Memory B cell (primary cell): ENCODE results near the gene SYTL2.

Experiments
- ATAC-seq: fragments of 150-1000 bp; cut with Tn5 transposase; 2 replicates; pipeline ENCODE4 v1.10.0; 2021; ENCODE audit warnings: low read depth, mild to moderate bottlenecking, moderate library complexity
- DNase-seq, 2 donors: peaks; one replicate each; pipeline ENCODE4 v3.0.0; 2022; ENCODE audit warnings: low spot score in 2 of 2
- H3K27ac Mint-ChIP-seq: one replicate; pipeline ENCODE4 v1.8.0; 2022; ENCODE audit warnings: mild to moderate bottlenecking, moderate library complexity, mixed read lengths
- H3K27me3 Mint-ChIP-seq: one replicate; pipeline ENCODE4 v1.8.0; 2022; ENCODE audit warnings: mixed read lengths
- H3K36me3 Mint-ChIP-seq: one replicate; pipeline ENCODE4 v1.8.0; 2022; ENCODE audit warnings: mild to moderate bottlenecking, mixed read lengths
- H3K4me1 Mint-ChIP-seq: one replicate; pipeline ENCODE4 v1.8.0; 2022; ENCODE audit warnings: mixed read lengths
- H3K4me3 Mint-ChIP-seq: one replicate; pipeline ENCODE4 v1.8.0; 2022; ENCODE audit warnings: mild to moderate bottlenecking, moderate library complexity, mixed read lengths
- H3K9me3 Mint-ChIP-seq: one replicate; pipeline ENCODE4 v1.8.0; 2022; ENCODE audit warnings: mixed read lengths

SYTL2 gene

GRCh38 chr11:85709941-85710702 is 100.8 kb downstream of the SYTL2 start:
- DNase-seq (no peak), ATAC-seq (no peak)
- H3K9me3 Mint-ChIP-seq = no peaks in the 10 kb centered on the region
- no peak overlapping the region for H3K27ac Mint-ChIP-seq
- H3K4me3 Mint-ChIP-seq = no peak overlapping the region
- no peaks in the 10 kb centered on the region for H3K27me3 Mint-ChIP-seq
- no peaks in the 10 kb centered on the region for H3K4me1 Mint-ChIP-seq
- no peaks in the 10 kb centered on the region for H3K36me3 Mint-ChIP-seq

- Mint-ChIP-seq H3K4me1 (no peaks in the 10 kb centered on the region), H3K9me3 (peaks cover 2% of the 10 kb centered on the region), H3K27me3 (peaks cover 1% of the 10 kb centered on the region), H3K36me3 (no peaks in the 10 kb centered on the region), H3K27ac (no peak overlapping the region), H3K4me3 (no peak overlapping the region)
- DNase-seq (no peak), ATAC-seq (no peak)
These were observed 105.1 kb downstream of the SYTL2 start for GRCh38 chr11:85705800-85706199.

- Mint-ChIP-seq H3K4me3 (no peak overlapping the region), H3K4me1 (peaks cover 2% of the 10 kb centered on the region), H3K27ac (no peak overlapping the region), H3K36me3 (no peaks in the 10 kb centered on the region), H3K9me3 (peaks cover 2% of the 10 kb centered on the region), H3K27me3 (peaks cover 1% of the 10 kb centered on the region)
- DNase-seq = no peak
- no peak for ATAC-seq
These were observed 106.0 kb downstream of the SYTL2 start for GRCh38 chr11:85704967-85705366.

- Mint-ChIP-seq H3K4me1 (peaks cover 12% of the 10 kb centered on the region), H3K27me3 (peaks cover 1% of the 10 kb centered on the region)
- no peak for DNase-seq
These were observed 110.8 kb downstream of the SYTL2 start for GRCh38 chr11:85699957-85700741.

GRCh38 chr11:85698195-85698594 is 112.7 kb downstream of the SYTL2 start:
- Mint-ChIP-seq H3K4me3 (no peak overlapping the region), H3K4me1 (peaks cover 12% of the 10 kb centered on the region), H3K9me3 (peaks cover 2% of the 10 kb centered on the region), H3K27ac (no peak overlapping the region), H3K36me3 (no peaks in the 10 kb centered on the region), H3K27me3 (no peaks in the 10 kb centered on the region)
- DNase-seq (no peak), ATAC-seq (no peak)

More at GRCh38 chr11:85699957-85700741, 110.8 kb downstream of the SYTL2 start:
- Mint-ChIP-seq H3K27ac (peak overlapping the region; percentile 69), H3K4me3 (peak overlapping the region; percentile 62), H3K36me3 (no peaks in the 10 kb centered on the region), H3K9me3 (peaks cover 2% of the 10 kb centered on the region)
- peak; percentile 48 for ATAC-seq

- Mint-ChIP-seq H3K4me1 (peaks cover 12% of the 10 kb centered on the region), H3K36me3 (no peaks in the 10 kb centered on the region), H3K27ac (no peak overlapping the region), H3K9me3 (no peaks in the 10 kb centered on the region), H3K27me3 (no peaks in the 10 kb centered on the region), H3K4me3 (no peak overlapping the region)
- DNase-seq (no peak), ATAC-seq (peak; percentile 48)
These were observed 113.2 kb downstream of the SYTL2 start for GRCh38 chr11:85697747-85698146.

GRCh38 chr11:85695546-85695945 is 115.4 kb downstream of the SYTL2 start:
- Mint-ChIP-seq H3K27ac (no peak overlapping the region), H3K9me3 (no peaks in the 10 kb centered on the region), H3K36me3 (no peaks in the 10 kb centered on the region), H3K4me3 (no peak overlapping the region), H3K27me3 (peaks cover 2% of the 10 kb centered on the region), H3K4me1 (peaks cover 12% of the 10 kb centered on the region)
- ATAC-seq (no peak), DNase-seq (no peak)

GRCh38 chr11:85694385-85694980 is 116.5 kb downstream of the SYTL2 start:
- Mint-ChIP-seq H3K4me3 (no peak overlapping the region), H3K27me3 (peaks cover 4% of the 10 kb centered on the region), H3K27ac (no peak overlapping the region), H3K9me3 (no peaks in the 10 kb centered on the region), H3K4me1 (peaks cover 6% of the 10 kb centered on the region), H3K36me3 (no peaks in the 10 kb centered on the region)
- ATAC-seq (no peak), DNase-seq (no peak)

- Mint-ChIP-seq H3K4me1 (peaks cover 11% of the 10 kb centered on the region), H3K36me3 (no peaks in the 10 kb centered on the region), H3K9me3 (peaks cover 1% of the 10 kb centered on the region), H3K27me3 (peaks cover 15% of the 10 kb centered on the region), H3K27ac (no peak within 1 kb of the TSS), H3K4me3 (no peak within 1 kb of the TSS)
- ATAC-seq (no peak), DNase-seq (no peak)
These were observed 125.0 kb downstream of the SYTL2 start, which contains the start of gene CCDC89 for GRCh38 chr11:85685820-85686459. CCDC89 (minus strand) TSS chr11:85686195; CDS start chr11:85686130, 65 bp downstream.

GRCh38 chr11:85685125-85685819 is 125.7 kb downstream of the SYTL2 start:
- Mint-ChIP-seq H3K4me3 (no peak overlapping the region), H3K9me3 (peaks cover 1% of the 10 kb centered on the region), H3K4me1 (peaks cover 11% of the 10 kb centered on the region), H3K36me3 (no peaks in the 10 kb centered on the region), H3K27me3 (peaks cover 13% of the 10 kb centered on the region), H3K27ac (no peak overlapping the region)
- DNase-seq (no peak), ATAC-seq (no peak)

GRCh38 chr11:85682330-85683305 is 128.3 kb downstream of the SYTL2 start:
- peak overlapping the region; percentile 64 for H3K27ac Mint-ChIP-seq
- H3K9me3 Mint-ChIP-seq = peaks cover 1% of the 10 kb centered on the region
- H3K27me3 Mint-ChIP-seq = peaks cover 14% of the 10 kb centered on the region
- peaks cover 11% of the 10 kb centered on the region for H3K4me1 Mint-ChIP-seq
- H3K4me3 Mint-ChIP-seq = peak overlapping the region; percentile 87
- ATAC-seq (peak; percentile 87), DNase-seq (peak; percentile 35 to 46)
- H3K36me3 Mint-ChIP-seq = no peaks in the 10 kb centered on the region

- DNase-seq (no peak), ATAC-seq (no peak)
- Mint-ChIP-seq H3K27ac (no peak overlapping the region), H3K4me3 (no peak overlapping the region), H3K36me3 (no peaks in the 10 kb centered on the region), H3K4me1 (peaks cover 11% of the 10 kb centered on the region), H3K27me3 (peaks cover 12% of the 10 kb centered on the region), H3K9me3 (peaks cover 1% of the 10 kb centered on the region)
These were observed 130.0 kb downstream of the SYTL2 start for GRCh38 chr11:85680897-85681296.
